ENCODE data around the gene NPTXR.

The NPTXR gene

DNA sequence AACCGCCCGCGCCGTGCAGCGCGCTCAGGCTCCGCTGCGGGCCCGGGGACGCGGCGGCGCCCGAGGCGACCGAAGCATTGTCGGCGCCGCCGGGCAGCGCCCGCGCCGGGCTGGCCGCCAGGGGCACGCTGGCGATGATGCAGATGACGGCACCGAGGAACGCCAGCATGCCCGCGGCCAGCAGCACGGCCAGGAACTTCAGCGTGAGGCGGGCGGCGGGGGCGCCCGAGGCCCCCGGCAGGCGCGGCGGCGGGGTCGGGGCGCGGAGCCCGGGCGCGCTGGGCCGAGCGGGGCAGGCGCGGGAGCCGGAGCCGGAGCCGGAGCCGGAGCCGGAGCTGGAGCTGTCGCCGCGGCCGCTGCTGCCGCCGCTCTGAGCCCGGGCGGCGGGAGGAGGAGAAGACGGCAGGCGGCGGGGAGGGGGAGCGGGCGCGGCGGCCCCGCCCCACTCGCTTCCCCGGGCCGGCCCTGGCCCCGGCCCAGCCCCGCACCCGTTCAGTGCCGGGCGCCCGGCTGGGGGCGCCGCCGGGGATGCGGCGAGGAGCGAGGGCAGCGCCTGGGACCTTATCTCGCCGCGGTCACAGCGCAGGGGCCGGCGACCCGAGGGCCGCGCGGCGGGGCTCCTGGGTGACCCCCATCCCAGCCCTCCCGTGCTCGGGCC, at the start of gene NPTXR:
Gene NPTXR (minus strand): TSS at position 372 of the 658 bp plus-strand sequence.
- peak; percentile 54 for DNase-seq

DNA sequence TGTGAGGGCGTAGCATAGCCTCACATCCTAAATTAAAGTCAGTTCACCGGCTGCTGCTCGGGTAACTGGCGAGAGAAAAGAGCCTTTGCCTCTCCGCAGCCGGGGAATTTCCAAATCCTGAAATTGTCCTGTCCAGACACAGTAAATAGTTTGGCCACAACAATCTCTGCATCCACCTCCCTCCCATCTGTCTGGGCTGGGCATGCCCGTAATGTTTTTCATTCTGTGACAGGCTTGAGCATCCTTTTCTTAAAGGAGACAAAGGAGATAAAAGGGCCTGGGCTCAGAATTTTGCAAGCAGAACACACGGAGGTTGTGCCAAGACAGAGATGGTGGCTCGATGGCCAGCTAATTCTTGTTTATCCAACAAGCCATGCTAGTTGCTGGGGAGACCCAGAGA, 47.4 kb upstream of the NPTXR start:
- no peak for DNase-seq

GRCh38 chr22:38890377-38890776, 46.5 kb upstream of the NPTXR start:
- no peak for DNase-seq

GRCh38 chr22:38886333-38886732, 42.5 kb upstream of the NPTXR start:
- DNase-seq = no peak

DNA sequence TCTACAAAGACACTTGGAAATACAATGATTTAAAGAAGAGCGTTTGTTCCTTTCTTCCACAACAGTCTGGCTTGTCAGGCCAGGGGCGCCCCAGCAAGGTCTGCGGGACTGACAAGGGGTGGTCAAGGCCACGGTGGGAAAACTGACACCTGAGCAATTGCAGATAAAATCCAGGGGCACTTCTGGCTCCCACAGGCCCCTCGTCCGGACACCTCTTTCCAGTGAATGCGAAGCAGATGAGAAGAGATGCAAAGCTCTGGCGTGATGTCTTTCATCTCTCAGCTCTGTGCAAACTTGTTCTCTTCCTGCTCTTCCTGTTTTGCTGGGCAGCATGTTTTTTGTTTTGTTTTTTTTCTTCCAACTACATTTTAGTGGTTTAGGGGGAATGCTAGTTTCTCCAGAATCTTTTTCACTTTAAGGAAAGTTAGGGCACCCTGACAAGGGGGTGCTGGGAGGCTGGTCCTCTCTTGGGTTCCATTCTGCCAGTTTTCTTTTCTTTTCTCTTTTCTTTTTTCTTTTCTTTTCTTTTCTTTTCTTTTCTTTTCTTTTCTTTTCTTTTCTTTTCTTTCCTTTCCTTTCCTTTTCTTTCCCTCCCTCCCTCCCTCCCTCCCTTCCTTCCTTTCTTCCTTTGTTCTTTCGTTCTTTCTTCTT, 39.3 kb upstream of the NPTXR start:
- no peak for DNase-seq

DNA sequence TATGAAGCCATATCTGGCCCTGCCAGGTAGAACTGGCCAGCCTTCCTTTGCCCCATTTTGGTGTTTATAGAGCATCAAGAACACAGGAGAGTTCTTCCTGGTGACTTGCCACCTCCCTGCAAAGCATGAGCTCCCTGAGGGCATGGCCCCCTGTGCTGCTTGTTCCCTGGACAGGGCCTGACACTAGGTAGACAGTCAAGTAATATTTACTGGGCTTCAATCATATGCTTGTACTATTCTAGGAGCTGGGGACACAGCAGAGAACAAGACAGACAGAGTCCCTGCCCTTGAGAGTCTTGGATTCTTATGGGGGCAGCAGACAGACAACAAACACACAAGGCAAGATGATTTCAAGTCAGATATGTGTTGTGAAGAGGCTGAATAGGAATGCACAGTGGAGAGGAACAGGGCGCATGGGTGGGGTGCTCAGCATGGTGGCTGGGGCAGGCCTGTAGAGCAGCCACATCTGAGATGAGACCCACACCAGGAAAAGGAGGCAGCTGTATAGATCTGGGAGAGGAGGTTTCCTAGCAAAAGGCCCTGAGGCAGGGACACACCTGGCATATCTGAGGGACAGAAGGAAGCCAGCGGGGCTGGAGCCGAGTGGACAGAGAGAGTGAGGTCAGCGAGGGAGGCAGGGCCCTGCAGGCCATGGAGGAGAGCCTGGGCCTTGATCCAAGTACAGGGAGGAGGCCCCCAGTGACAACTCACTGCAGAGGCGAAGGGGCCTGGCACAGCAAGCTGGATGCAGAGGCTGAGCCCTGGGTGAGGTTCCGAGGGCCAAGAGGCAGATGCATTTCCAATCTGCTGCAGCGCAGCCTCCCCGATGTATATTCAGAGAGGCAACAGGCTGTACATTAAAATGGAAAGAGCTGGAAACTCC, 38.4 kb upstream of the NPTXR start:
- DNase-seq = no peak

DNA sequence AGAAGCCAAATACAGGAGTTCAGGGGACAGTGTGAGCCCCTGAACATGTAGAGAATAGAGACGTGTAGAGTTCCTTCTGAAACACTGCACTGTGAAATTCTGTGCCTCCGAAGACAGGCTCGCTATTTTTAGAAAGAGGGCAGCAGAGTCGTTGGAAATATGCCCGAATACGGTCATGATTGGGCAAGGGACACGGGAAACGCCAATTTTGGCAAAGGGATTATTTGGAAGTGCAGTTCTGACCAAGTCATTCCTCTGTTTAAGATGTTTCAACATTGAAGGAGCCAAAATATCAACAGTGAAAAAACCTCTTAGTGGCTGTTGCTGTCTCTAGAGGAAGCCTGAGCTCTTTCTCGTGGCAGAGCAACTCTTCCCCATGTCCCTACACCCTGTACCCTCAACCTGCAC, 37.6 kb upstream of the NPTXR start:
- no peak for DNase-seq

GRCh38 chr22:38879961-38880360, 36.1 kb upstream of the NPTXR start:
- DNase-seq = no peak

- DNase-seq = no peak
These were observed 35.4 kb upstream of the NPTXR start for GRCh38 chr22:38879108-38879729.

GRCh38 chr22:38878001-38878400, 34.2 kb upstream of the NPTXR start:
- DNase-seq = no peak

GRCh38 chr22:38874529-38875222, 30.8 kb upstream of the NPTXR start:
- no peak for DNase-seq

DNA sequence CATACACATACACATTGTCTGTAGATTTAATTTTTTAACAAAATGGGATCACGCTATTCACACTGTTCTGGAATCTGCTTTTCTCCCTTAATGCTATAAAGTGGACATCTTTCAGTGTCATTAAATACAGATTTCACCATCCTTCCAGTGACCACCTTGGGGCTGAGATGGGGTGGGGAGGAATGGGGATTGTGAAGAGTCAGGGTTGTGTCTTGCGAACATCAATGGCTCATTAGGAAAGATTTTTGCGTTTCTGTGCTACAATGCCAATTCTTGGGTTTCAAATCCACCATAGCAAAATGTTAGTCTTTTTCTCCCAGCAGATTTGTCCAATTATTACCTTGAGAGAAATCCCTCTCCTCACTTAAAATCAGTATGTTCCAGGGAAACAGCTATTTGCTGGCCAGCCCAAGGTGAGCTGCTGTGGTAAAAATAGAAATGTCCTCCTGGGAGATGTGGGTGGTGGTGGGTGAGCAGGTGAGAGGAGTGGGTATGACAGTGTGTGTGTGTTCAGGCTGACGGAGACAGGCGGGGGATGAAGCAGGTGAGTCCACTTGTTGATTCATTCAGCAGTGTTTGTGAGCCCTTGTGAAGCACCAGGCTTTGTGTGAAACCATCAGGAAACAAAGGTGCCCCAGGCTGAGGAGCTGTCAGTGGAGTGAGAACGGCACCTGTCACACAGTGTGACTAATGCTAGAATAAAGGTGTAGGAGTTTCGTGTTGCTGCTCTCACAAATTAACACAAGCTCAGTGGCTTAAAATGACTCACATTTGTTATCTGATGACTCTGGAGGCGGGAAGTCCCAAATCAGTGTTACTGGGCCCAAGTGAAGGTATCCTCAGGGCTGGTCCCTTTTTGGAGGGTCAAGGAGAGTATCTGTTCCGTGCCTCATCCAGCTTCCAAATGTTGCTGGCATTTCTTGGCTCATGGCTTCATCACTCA, 29.9 kb upstream of the NPTXR start:
- peak; percentile 69 for DNase-seq

- DNase-seq = no peak
These were observed 29.0 kb upstream of the NPTXR start for GRCh38 chr22:38872831-38873248.

DNA sequence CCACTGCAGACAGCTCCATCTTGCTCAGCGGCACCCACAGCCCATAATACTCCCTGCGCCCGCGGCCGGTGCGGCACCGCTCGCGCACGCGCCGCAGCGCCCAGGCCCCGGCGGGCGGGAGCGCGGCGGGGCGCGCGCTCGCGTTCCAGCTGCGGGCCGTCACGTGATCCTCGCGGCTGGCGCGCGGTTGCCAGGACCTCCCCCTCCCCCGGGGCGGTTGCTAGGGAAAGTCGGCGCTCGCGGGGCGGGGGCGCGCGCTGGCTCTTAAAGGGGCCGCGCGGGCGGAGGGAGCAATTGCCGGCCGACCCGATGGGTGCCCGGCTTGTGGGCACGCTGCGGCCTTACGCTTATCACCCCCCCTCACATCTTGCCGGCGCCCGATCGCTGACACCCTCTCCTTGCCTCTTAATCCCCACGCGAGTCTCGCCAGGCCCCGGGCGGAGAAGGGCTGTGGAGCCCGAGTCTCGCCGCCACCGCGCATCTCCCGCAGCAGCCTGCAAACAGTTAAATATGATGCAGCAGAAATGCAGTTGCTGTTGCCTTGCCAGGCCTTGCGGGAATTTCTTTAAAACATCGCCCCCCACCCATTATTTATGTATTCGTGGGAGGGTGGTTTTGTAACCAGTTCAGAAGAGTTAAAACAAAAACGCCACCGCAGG, 28.5 kb upstream of the NPTXR start, which contains the start of gene CBX6:
Gene CBX6 (minus strand): TSS at position 45 of the 659 bp plus-strand sequence. CDS start 26 bp downstream, at position 19.
- DNase-seq = peak; percentile 96

DNA sequence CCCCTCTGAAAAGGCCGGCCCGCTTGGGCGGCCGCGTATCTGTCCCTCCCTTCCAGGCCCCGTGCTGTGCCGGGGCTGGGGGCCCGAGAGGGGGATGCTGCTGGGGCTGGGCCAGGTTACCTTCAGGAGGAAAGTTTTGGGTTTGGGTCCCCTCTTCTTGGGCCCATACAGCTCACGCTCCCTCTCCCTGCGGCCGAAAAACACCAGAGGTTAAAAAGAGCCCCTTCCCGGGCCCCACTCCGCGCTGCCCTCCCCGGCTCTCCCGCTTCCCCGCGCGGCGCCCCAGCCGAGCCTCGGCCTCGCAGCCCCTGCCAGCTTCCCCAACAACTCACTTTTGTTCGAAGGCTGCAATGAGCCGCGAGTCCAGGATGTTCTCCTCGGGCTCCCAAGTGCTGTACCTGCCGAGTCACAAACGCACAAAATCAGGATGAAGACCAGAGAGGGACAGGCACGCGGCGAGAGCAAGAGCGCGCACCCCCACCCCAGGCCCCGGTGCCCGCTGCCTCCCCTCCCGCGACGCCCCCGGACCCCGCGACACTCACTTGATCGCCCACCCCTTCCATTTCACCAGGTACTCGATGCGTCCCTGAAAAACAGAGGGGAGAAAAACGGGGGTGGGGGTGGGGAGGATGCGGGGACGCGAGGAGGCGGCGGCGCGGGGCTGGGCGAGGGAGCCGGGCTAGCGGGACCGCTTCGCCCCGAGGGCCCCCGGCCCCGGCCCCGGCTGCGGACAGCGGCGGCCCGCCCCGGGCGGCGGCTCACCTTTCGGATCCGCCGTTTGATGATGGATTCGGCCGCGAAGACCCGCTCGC, 27.7 kb upstream of the NPTXR start:
- peak; percentile 49 for DNase-seq

- no peak for DNase-seq
These were observed 27.0 kb upstream of the NPTXR start for GRCh38 chr22:38870791-38871359.

- DNase-seq = peak; percentile 89
These were observed 26.5 kb upstream of the NPTXR start for GRCh38 chr22:38870312-38870741.

DNA sequence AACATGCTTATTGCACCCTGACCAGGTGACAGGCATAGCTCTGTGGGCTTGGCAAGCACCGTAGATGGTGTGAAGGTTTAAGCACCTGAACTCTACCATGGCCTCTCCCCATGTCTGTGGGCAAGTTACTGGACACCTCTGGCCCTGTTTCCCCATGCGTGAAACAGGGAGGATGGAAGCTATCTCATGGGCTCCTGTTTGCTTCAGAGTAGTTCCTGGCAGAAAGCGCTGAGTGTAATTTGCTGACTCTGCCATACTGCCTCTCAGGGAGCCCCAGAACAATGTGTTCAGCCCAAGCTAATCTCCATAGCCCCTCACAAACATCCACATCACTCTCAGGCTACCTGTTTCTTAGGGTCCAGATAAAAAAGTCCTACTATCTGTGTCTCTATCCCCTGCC, 25.8 kb upstream of the NPTXR start:
- DNase-seq = no peak

- DNase-seq = peak; percentile 86
These were observed 25.1 kb upstream of the NPTXR start for GRCh38 chr22:38868886-38869381.

All from activated CD8-positive, alpha-beta memory T cell treated with anti-CD3 and anti-CD28 coated beads, Interleukin-2, amount 50 U/mL, for 4 hours (primary cell).